Endothelial cell of umbilical vein (primary cell): Measurements from ENCODE around the gene RBM15B. TPM values are rescaled to one million over a fixed set of nuclear protein-coding genes. Genes with fewer than 3 reads are reported as not detected.

Source experiments
- BruUV-seq: library from RNA; stranded (reverse); fragments of 400-500 nt; replicated peaks from 2 replicates; lab custom pipeline; 2021; lab: Mats Ljungman, UMichigan
- CTCF ChIA-PET: fragments of 300-600, 350-600 bp; sonication (Branson Sonifier 250); formaldehyde crosslinking; loops from one replicate; lab custom pipeline; 2021; ENCODE audit warnings: antibody characterized with exemption, inconsistent platforms; lab: Charles Lee
- POLR2A ChIA-PET: fragments of 300-600, 350-600 bp; sonication (Branson Sonifier 250); formaldehyde crosslinking; loops from one replicate; lab custom pipeline; 2021; ENCODE audit warnings: antibody characterized with exemption, inconsistent platforms; lab: Charles Lee
- DNase-seq: peaks from one replicate; pipeline ENCODE4 v3.0.0-alpha.2; 2011; ENCODE audit warnings: low read depth, low spot score
- FAIRE-seq: peaks from 2 replicates; lab custom pipeline; 2011; peaks lifted over from hg19 to GRCh38; lab: Jason Lieb, UNC
- H2AFZ ChIP-seq: 2 replicates; pipeline ENCODE4 v1.6.0; 2012; ENCODE audit warnings: low read depth, low read length, control low read depth, inconsistent platforms
- H3K27ac ChIP-seq: 2 replicates; pipeline ENCODE4 v1.5.1; 2011; ENCODE audit warnings: low read depth, mild to moderate bottlenecking, control low read depth, low read length, moderate library complexity; ENCODE audit not compliant: insufficient read depth
- H3K27me3 ChIP-seq, 2 experiments: 2 replicates each; pipeline versions ENCODE4 v1.6.0 to v1.6.1; 2011; ENCODE audit warnings: low read length in 2 of 2, mixed read lengths in 1 of 2; ENCODE audit not compliant: control insufficient read depth in 2 of 2, insufficient read depth in 2 of 2
- H3K36me3 ChIP-seq, 2 experiments: 2 replicates in 1 of 2; 3 replicates in 1 of 2; pipeline ENCODE4 v1.5.1; 2011; ENCODE audit warnings: low read length in 2 of 2, mild to moderate bottlenecking in 1 of 2, moderate library complexity in 1 of 2; ENCODE audit not compliant: control insufficient read depth in 2 of 2, insufficient read depth in 2 of 2; ENCODE audit errors: extremely low read depth in 1 of 2
- H3K4me1 ChIP-seq: 3 replicates; pipeline ENCODE4 v1.5.1; 2011; ENCODE audit warnings: mild to moderate bottlenecking, low read length; ENCODE audit not compliant: control insufficient read depth, insufficient read depth; ENCODE audit errors: extremely low read depth
- H3K4me2 ChIP-seq: 2 replicates; pipeline ENCODE4 v1.6.1; 2011; ENCODE audit warnings: low read length, control low read depth, mixed read lengths; ENCODE audit not compliant: insufficient read depth
- H3K4me3 ChIP-seq, 3 experiments: fragments of 200-600 bp in 1 of 3; sonication (generic), shearing (Covaris generic) in 1 of 3; replicated peaks in 1 of 3; 2 replicates each; pipeline ENCODE4 v1.5.1; 2011 to 2016; ENCODE audit warnings: control low read depth in 3 of 3, low read length in 3 of 3, mild to moderate bottlenecking in 2 of 3, inconsistent platforms in 1 of 3, low read depth in 1 of 3, moderate library complexity in 1 of 3; ENCODE audit not compliant: insufficient read depth in 1 of 3
- H3K79me2 ChIP-seq: 2 replicates; pipeline ENCODE4 v1.6.0; 2012; ENCODE audit warnings: low read length, inconsistent platforms; ENCODE audit not compliant: control insufficient read depth, insufficient read depth
- H3K9ac ChIP-seq: replicated peaks from 2 replicates; pipeline ENCODE3; 2011; ENCODE audit warnings: low read length, control low read depth; ENCODE audit not compliant: insufficient read depth; ENCODE audit errors: extremely low read depth
- H3K9me1 ChIP-seq: replicated peaks from 3 replicates; pipeline ENCODE4 v1.6.0; 2011; ENCODE audit warnings: mild to moderate bottlenecking, low read length; ENCODE audit not compliant: control insufficient read depth, insufficient read depth; ENCODE audit errors: extremely low read depth
- H3K9me3 ChIP-seq: replicated peaks from 2 replicates; pipeline ENCODE4 v1.5.1; 2012; ENCODE audit warnings: low read length, inconsistent platforms; ENCODE audit not compliant: control insufficient read depth, insufficient read depth
- H4K20me1 ChIP-seq: replicated peaks from 2 replicates; pipeline ENCODE3; 2011; ENCODE audit warnings: mild to moderate bottlenecking, low read length; ENCODE audit not compliant: control insufficient read depth, insufficient read depth; ENCODE audit errors: extremely low read depth
- EZH2 ChIP-seq: IDR thresholded peaks from 2 replicates; pipeline ENCODE4 v1.6.1; 2012; ENCODE audit warnings: borderline replicate concordance, low read depth, mild to moderate bottlenecking, moderate library complexity, low read length, inconsistent platforms; ENCODE audit not compliant: severe bottlenecking
- FOS ChIP-seq: IDR thresholded peaks from 2 replicates; pipeline ENCODE4 v1.6.1; 2011; ENCODE audit warnings: mild to moderate bottlenecking, low read length, moderate library complexity, borderline replicate concordance; ENCODE audit not compliant: insufficient read depth
- GATA2 ChIP-seq: IDR thresholded peaks from 2 replicates; pipeline ENCODE4 v1.7.0; 2011; ENCODE audit warnings: low read depth, mild to moderate bottlenecking, moderate library complexity, mixed read lengths, low read length; ENCODE audit not compliant: insufficient read length, insufficient read depth
- JUN ChIP-seq: IDR thresholded peaks from 2 replicates; pipeline ENCODE4 v1.6.1; 2011; ENCODE audit warnings: borderline replicate concordance, low read depth; ENCODE audit not compliant: insufficient read length, insufficient read depth
- POLR2A ChIP-seq: IDR thresholded peaks from 2 replicates; pipeline ENCODE4 v1.6.1; 2012; ENCODE audit warnings: low read depth, mild to moderate bottlenecking, control low read depth, low read length
- POLR2AphosphoS5 ChIP-seq: IDR thresholded peaks from 2 replicates; pipeline ENCODE4 v1.6.1; 2012; ENCODE audit warnings: low read depth, mild to moderate bottlenecking, control low read depth, low read length, moderate library complexity; ENCODE audit not compliant: insufficient read depth
- dilution Hi-C: fragments of 300-500 bp; cut with MboI; formaldehyde crosslinking; loops from one replicate; pipeline ENCODE4 v1.15.0; 2019; ENCODE audit warnings: low sequenced_read_pairs; ENCODE audit not compliant: extremely low pct_ligation_motif_present
- intact Hi-C: fragments of 100-400 bp; cut with micrococcal nuclease; formaldehyde crosslinking; loops from one replicate; pipeline ENCODE4 v1.10.0; 2022
- polyA plus RNA-seq, 4 experiments: library from polyadenylated mRNA; depleted of rRNA in 3 of 4; stranded (reverse) in 3 of 4; unstranded in 1 of 4; fragments of >200 nt; gene quantifications; 2 replicates each; pipeline versions ENCODE4 v1.2.1 to v1.2.3, GENCODE V29; 2011 to 2012; ENCODE audit warnings: missing spikeins in 1 of 4
- total RNA-seq: library from RNA; stranded (reverse); gene quantifications from 2 replicates; pipeline ENCODE4 v1.2.3, GENCODE V29; 2021
- TF ChIP-seq, protein P1 (sequence below): IDR thresholded peaks from 2 replicates; pipeline ENCODE4 v1.6.1; 2011; ENCODE audit not compliant: insufficient read depth, insufficient read length
- TF ChIP-seq, protein P2 (sequence below), 2 donors: IDR thresholded peaks; 1 replicate in 1 of 2; 2 replicates in 1 of 2; pipeline ENCODE4 v1.5.1; 2011; ENCODE audit warnings: low read length in 2 of 2, mild to moderate bottlenecking in 2 of 2, moderate library complexity in 2 of 2, control low read depth in 1 of 2, inconsistent platforms in 1 of 2, low read depth in 1 of 2; ENCODE audit not compliant: insufficient read depth in 1 of 2; ENCODE audit errors: extremely low read depth in 1 of 2

The RBM15B gene
- total and polyA plus RNA-seq, 2 donors (not counting 3 experiments of a cell fraction or from before 2014, with no cell fraction given), result 19.9 to 39.1 TPM

DNA sequence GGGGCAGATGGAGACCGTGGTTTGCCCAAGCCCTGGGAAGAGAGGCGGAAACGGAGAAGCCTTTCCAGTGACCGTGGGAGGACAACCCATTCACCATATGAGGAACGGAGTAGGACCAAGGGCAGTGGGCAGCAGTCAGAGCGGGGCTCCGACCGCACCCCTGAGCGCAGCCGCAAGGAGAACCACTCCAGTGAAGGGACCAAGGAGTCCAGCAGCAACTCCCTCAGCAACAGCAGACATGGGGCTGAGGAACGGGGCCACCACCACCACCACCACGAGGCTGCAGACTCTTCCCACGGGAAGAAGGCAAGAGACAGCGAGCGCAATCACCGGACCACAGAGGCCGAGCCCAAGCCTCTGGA, 2.0 kb downstream of the RBM15B start:
- FAIRE-seq (no peak), DNase-seq (no peak)
- H3K4me2 ChIP-seq, result peak overlapping the region; percentile 6
- peaks cover 37% of the 10 kb centered on the region for H3K4me1 ChIP-seq
- BruUV-seq, result no TSS peak
- H3K27ac ChIP-seq, result no peak overlapping the region
- H3K4me3 ChIP-seq, result no peak overlapping the region
- intact Hi-C loops, result loop anchor here (5.0 kb wide), 1 partner anchor 1036 kb away; the partner anchor contains the start of gene TMEM115
- H3K9me3 ChIP-seq, result no peaks in the 10 kb centered on the region
- dilution Hi-C loops, result no loop called here
- no peaks in the 10 kb centered on the region for H4K20me1 ChIP-seq
- POLR2A ChIA-PET, result no interaction called here
- CTCF ChIA-PET, result interaction anchor here (0.7 kb wide), 1 partner anchor 73 kb away, joined by 3 read pairs; no protein-coding TSS in a partner anchor
- no peaks in the 10 kb centered on the region for H3K27me3 ChIP-seq
- H2AFZ ChIP-seq, result no peak overlapping the region
- H3K36me3 ChIP-seq, result peaks cover 28 to 39% of the 10 kb centered on the region in 2 experiments
- peaks cover 65% of the 10 kb centered on the region for H3K79me2 ChIP-seq
- no peak overlapping the region for H3K9ac ChIP-seq
- H3K9me1 ChIP-seq, result no peaks in the 10 kb centered on the region
- TF ChIP-seq, protein P1, sequence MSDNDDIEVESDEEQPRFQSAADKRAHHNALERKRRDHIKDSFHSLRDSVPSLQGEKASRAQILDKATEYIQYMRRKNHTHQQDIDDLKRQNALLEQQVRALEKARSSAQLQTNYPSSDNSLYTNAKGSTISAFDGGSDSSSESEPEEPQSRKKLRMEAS, result no peak
- TF ChIP-seq EZH2 (no peak), JUN (no peak), POLR2AphosphoS5 (no peak), FOS (no peak), POLR2A (no peak), GATA2 (no peak)
- TF ChIP-seq, protein P2, sequence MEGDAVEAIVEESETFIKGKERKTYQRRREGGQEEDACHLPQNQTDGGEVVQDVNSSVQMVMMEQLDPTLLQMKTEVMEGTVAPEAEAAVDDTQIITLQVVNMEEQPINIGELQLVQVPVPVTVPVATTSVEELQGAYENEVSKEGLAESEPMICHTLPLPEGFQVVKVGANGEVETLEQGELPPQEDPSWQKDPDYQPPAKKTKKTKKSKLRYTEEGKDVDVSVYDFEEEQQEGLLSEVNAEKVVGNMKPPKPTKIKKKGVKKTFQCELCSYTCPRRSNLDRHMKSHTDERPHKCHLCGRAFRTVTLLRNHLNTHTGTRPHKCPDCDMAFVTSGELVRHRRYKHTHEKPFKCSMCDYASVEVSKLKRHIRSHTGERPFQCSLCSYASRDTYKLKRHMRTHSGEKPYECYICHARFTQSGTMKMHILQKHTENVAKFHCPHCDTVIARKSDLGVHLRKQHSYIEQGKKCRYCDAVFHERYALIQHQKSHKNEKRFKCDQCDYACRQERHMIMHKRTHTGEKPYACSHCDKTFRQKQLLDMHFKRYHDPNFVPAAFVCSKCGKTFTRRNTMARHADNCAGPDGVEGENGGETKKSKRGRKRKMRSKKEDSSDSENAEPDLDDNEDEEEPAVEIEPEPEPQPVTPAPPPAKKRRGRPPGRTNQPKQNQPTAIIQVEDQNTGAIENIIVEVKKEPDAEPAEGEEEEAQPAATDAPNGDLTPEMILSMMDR (IDR thresholded peaks at IDR 0.05; ENCODE audit: extremely low read depth in 1 of 2, insufficient read depth in 1 of 2, low read depth in 1 of 2, low read length in 2 of 2), result no peak
